GM19467 (cell line): ENCODE data around the gene ADAM30.

Experiments
- ATAC-seq: cut with Tn5 transposase; IDR thresholded peaks from one replicate; pipeline ENCODE4 v1.9.1; 2021; ENCODE audit warnings: mild to moderate bottlenecking, moderate library complexity; ENCODE audit not compliant: unreplicated experiment

Gene ADAM30

DNA sequence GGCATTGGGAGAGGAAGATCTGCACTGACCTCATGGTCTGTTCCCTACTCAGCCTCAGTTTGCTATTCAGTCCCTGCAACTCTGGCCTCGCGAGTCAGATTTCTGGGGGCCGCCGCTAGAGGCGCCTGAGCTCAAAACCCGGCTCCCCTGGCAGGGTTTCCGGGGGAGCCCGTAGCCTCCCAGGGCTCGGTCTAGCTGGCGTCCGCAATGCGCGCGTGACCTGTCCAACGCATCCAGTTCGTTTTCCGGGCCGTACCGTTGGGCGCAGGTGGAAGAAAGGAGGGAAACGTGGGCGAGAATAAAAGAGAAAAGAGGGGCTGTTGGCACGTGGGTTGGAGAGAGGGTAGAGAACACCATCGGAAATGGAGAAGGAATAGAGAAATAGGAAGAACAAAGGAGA is at the start of gene ADAM30:
Gene ADAM30, minus strand, starts transcription at position 213 of the 400 bp plus-strand sequence. Its CDS starts 179 bp downstream, at position 34.
- no peak for ATAC-seq

DNA sequence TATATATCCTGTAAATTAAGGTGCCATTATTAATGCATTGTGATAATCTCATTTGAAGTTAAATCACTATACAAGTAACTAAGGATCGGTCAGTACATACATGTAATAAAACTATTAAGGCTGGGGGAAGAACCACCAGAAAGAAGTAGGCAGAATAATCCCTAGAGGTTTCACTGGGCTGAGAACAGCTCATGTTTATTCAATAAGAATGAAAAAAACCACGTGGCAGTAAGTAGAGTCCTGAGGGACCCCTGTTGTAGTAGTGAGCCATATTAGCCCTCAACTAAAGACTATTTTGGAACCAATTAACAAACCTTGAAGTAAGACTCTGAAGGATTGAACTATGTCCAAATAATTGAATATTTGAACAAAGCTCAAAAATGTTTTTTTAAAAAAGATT is 46.9 kb upstream of the ADAM30 start:
- no peak for ATAC-seq

- ATAC-seq = no peak
Observed at GRCh38 chr1:119941392-119941791, 45.1 kb upstream of the ADAM30 start.

- ATAC-seq = no peak
Observed at GRCh38 chr1:119940697-119941096, 44.4 kb upstream of the ADAM30 start.

DNA sequence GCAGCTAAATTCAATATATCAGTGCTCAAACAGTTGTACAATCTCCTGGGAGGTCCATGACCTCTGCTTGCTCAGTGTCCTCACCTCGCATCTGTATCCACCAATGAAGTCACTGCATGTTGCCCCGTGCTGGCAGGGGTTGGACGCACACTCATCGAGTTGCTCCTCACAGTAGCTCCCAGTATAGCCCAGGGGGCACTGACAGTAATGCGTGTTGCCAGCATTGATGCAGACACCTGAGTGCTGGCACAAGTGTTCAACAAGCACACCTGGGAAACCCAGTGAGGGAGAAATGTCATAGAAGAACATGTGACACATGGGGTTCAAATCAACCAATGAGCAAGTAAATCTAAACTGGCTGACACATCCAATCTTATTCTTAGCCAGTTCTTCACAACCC is 40.9 kb upstream of the ADAM30 start:
- ATAC-seq = no peak

DNA sequence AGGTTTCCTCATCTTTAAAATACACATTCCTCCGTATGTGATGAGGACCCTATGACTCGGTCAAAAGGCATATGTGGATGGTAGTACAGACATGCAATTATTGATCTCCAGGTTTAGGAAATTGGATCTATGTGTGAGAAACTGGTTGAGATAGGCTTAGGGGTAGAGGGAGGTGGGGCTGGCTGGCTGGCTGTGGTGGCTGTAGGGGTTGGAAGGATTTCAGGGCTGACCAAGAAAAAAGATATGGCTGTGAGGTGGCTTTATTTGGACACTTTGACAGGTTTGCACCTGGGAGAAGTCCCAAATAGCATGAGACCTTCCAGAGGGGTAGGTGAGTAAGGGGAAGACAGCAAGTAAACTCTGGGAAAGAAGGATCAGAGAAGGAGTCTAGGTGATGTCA is 39.6 kb upstream of the ADAM30 start:
- ATAC-seq = no peak

GRCh38 chr1:119935373-119935772 is 39.1 kb upstream of the ADAM30 start:
- no peak for ATAC-seq

- ATAC-seq = no peak
Observed at GRCh38 chr1:119933397-119933796, 37.1 kb upstream of the ADAM30 start.

- ATAC-seq = no peak
Observed at GRCh38 chr1:119929643-119930315, 33.5 kb upstream of the ADAM30 start.

- ATAC-seq = no peak
Observed at GRCh38 chr1:119926553-119926952, 30.2 kb upstream of the ADAM30 start.

GRCh38 chr1:119924948-119925898 is 28.9 kb upstream of the ADAM30 start:
- no peak for ATAC-seq

DNA sequence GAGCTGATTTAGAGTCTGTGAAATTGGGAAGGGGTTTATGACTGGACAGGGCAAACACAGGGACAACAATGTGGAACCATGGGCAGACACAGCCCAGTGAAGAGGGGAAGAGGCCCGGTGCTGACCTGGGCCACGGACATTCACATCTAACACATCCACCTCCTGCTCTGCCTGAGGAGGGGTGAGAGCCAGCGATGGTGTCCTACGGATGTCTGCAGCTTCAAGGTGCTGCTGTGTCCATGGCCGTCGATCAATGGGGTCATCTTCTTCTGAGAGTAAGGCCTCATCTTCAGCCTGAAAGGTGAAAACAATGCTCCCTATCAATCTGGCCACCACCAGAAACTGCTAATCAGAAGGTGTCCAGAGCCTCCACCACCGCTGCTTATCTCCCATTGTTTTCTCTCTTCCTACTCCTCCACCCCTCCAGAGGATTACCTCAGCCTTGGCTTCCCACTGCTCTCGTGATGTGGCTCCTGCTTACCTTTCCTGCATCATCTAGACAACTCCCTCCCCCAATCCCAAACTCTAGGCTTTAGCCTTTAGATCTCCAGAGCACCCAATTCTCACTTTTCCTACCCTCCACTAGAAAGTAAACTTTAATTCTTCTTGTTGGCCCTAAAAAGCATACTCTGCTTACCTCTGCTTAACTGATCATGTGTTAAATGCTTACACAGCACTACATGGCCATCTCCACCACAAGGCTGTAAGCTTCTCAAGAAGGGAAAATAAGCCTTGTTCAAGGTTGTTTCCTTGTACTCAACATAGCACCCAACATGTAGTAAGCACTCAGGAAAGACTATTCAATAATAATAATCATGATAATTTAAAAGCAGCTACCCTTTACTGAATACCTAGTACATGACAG is 24.0 kb upstream of the ADAM30 start:
- ATAC-seq = no peak

DNA sequence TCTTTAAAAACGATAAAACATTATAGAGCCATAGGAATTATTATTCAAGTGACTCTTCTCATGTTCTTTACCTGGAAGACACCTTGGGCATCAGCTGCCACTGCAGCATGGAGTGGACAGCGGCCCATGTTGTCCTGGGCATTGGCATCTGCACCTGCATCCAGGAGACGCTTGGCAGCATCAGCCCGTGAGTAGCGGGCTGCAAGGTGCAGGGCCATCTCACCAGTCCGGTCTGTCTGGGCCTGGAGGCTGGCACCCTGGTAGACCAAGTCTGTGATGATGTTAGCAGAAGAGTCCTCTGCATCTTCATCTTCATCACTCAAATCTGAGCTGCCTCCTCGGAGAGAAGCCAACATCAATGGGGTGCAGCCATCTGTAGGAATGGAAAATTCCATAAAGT is 22.9 kb upstream of the ADAM30 start:
- ATAC-seq = no peak

GRCh38 chr1:119918301-119918700 is 22.0 kb upstream of the ADAM30 start:
- ATAC-seq = no peak

- ATAC-seq = no peak
Observed at GRCh38 chr1:119917304-119918055, 21.2 kb upstream of the ADAM30 start.

GRCh38 chr1:119915517-119915916 is 19.2 kb upstream of the ADAM30 start:
- ATAC-seq = no peak

GRCh38 chr1:119914071-119914470 is 17.8 kb upstream of the ADAM30 start:
- ATAC-seq = no peak

DNA sequence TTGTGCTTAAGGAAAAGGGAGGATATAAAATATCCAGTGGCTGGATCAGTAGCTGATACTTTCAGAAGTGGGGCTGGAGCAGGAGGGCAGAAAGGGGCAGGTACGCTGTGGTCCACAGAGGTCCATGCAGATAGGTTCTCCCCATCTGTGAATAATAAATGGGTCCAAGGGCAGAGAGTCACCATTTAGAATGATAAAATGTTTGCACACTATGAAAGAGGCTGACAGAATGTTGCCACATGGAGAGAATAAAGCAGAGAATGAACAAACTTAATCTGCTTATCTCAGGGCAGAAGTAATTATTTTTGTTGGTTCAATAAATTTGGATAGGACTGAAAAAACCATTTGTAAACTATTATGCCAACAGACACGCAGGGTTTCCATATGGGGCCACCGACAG is 16.6 kb upstream of the ADAM30 start:
- no peak for ATAC-seq

DNA sequence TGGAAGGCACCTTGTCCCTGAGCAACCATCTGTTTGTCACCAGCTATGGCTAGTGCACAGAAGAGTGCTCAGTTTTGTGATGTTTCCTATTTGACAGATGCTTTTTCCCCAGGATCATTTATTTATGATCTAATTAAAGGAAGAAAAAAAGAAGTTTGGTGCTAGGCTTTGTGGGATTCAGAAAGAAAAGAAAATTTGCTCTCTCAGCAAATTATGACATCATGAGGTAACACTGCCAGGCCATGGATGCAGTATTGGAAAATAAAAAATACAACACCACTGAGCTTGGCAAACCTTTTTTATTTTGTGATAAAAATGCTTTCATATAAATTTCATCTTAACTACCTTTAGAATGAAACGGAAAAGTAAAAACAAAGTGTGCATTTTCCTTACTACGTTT is 15.5 kb upstream of the ADAM30 start:
- no peak for ATAC-seq

GRCh38 chr1:119910618-119911017 is 14.3 kb upstream of the ADAM30 start:
- ATAC-seq = no peak
